Right hindlimb (tissue), 1 donor: ENCODE measurements around the gene SMIM24.
A peak's percentile ranks its signal among the peaks of the same experiment; 100 is the strongest.

Experiments used
- DNase-seq: peaks from one replicate; pipeline ENCODE4 v3.0.0-alpha.2; 2018

Gene SMIM24

GRCh38 chr19:3470500-3471128, 9.7 kb downstream of the SMIM24 start:
- DNase-seq = no peak

GRCh38 chr19:3469638-3470499, 10.5 kb downstream of the SMIM24 start:
- DNase-seq = no peak

- DNase-seq = no peak
Measured at GRCh38 chr19:3468211-3468610, 12.1 kb downstream of the SMIM24 start.

GRCh38 chr19:3467437-3468198, 12.7 kb downstream of the SMIM24 start:
- DNase-seq = no peak

GRCh38 chr19:3466635-3467034, 13.7 kb downstream of the SMIM24 start:
- no peak for DNase-seq

- DNase-seq = no peak
Measured at GRCh38 chr19:3465552-3465951, 14.8 kb downstream of the SMIM24 start.

- DNase-seq = no peak
Measured at GRCh38 chr19:3464587-3465235, 15.6 kb downstream of the SMIM24 start.

GRCh38 chr19:3463714-3464586, 16.4 kb downstream of the SMIM24 start:
- no peak for DNase-seq

- no peak for DNase-seq
Measured at GRCh38 chr19:3462991-3463713, 17.2 kb downstream of the SMIM24 start.

GRCh38 chr19:3459965-3460582, 20.3 kb downstream of the SMIM24 start:
- DNase-seq = no peak

- DNase-seq = peak; percentile 96
Measured at GRCh38 chr19:3459089-3459881, 21.0 kb downstream of the SMIM24 start.

GRCh38 chr19:3458229-3459088, 21.9 kb downstream of the SMIM24 start:
- DNase-seq = peak; percentile 81

- DNase-seq = peak; percentile 67
Measured at GRCh38 chr19:3457528-3458228, 22.6 kb downstream of the SMIM24 start.

GRCh38 chr19:3456925-3457527, 23.3 kb downstream of the SMIM24 start:
- DNase-seq = no peak

- DNase-seq = no peak
Measured at GRCh38 chr19:3455960-3456601, 24.2 kb downstream of the SMIM24 start.

GRCh38 chr19:3455393-3455955, 24.9 kb downstream of the SMIM24 start:
- no peak for DNase-seq
